PC-9 (cell line): ENCODE measurements around the gene PTGFRN.

ENCODE experiments used
- CTCF ChIP-seq: fragments of 200-600 bp; sonication (generic); conservative IDR thresholded peaks from 2 replicates; pipeline ENCODE4 v1.6.1; 2017; ENCODE audit warnings: mixed run types, antibody characterized with exemption, mild to moderate bottlenecking, moderate library complexity
- EZH2 ChIP-seq: fragments of 200-600 bp; sonication (generic); IDR thresholded peaks from 2 replicates; pipeline ENCODE4 v1.8.0; 2017; ENCODE audit warnings: antibody characterized with exemption, low read depth

- TF ChIP-seq CTCF (no peak), EZH2 (no peak)
Observed at GRCh38 chr1:116949213-116949985, 39.7 kb downstream of the PTGFRN start.
